Parathyroid adenoma (tissue), 2 donors: ENCODE measurements around the gene CIB2.

Experiments used
- H2AFZ ChIP-seq: fragments of 300-600 bp; sonication (generic); one replicate; pipeline ENCODE4 v1.7.0; 2017; ENCODE audit warnings: antibody characterized with exemption, mild to moderate bottlenecking
- H3K27ac ChIP-seq: fragments of 300-600 bp; sonication (generic); one replicate; pipeline ENCODE4 v1.7.0; 2017
- H3K27me3 ChIP-seq: fragments of 300-600 bp; sonication (generic); one replicate; pipeline ENCODE4 v1.7.0; 2017; ENCODE audit warnings: low read length; ENCODE audit not compliant: control insufficient read depth, insufficient read depth
- H3K36me3 ChIP-seq: fragments of 300-600 bp; sonication (generic); one replicate; pipeline ENCODE4 v1.7.0; 2017; ENCODE audit warnings: low read length; ENCODE audit not compliant: control insufficient read depth, insufficient read depth
- H3K4me1 ChIP-seq: fragments of 300-600 bp; sonication (generic); one replicate; pipeline ENCODE4 v1.7.0; 2017; ENCODE audit warnings: control low read depth
- H3K4me2 ChIP-seq: fragments of 300-600 bp; sonication (generic); one replicate; pipeline ENCODE4 v1.7.0; 2017; ENCODE audit warnings: low read length
- H3K4me3 ChIP-seq: fragments of 300-600 bp; sonication (generic); one replicate; pipeline ENCODE4 v1.7.0; 2017; ENCODE audit warnings: low read depth, low read length
- H3K79me2 ChIP-seq: fragments of 300-600 bp; sonication (generic); one replicate; pipeline ENCODE4 v1.7.0; 2017; ENCODE audit warnings: control low read depth
- H3K9ac ChIP-seq: fragments of 300-600 bp; sonication (generic); one replicate; pipeline ENCODE4 v1.7.0; 2017; ENCODE audit warnings: mild to moderate bottlenecking
- H3K9me3 ChIP-seq: fragments of 300-600 bp; sonication (generic); one replicate; pipeline ENCODE4 v1.7.0; 2017; ENCODE audit warnings: low read length; ENCODE audit not compliant: control insufficient read depth
- TF ChIP-seq, protein P1 (sequence below): fragments of 300-600 bp; sonication (generic); IDR thresholded peaks from one replicate; pipeline ENCODE4 v1.7.0; 2017; ENCODE audit warnings: antibody characterized with exemption, mild to moderate bottlenecking
- donor health status: primary hyperparathyroidism.

CIB2 gene

DNA sequence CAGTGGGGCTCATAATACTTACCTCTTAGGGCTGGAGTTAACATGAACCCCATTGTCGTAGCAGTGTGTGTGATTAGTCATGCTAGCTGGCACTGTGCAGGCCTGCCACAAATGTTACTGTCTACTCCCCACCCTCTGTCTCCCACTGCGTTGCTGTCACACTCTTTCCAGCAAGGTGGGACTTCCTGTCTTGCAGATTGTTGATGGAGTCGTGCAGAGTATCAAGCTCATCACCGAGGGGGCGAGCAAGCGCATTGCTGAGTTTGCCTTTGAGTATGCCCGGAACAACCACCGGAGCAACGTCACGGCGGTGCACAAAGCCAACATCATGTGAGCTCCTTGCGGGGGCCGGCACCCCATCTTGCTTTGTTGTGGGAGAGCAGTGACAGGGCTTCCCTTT lies 30.8 kb upstream of the CIB2 start:
- Histone ChIP-seq H3K4me1 (no peaks in the 10 kb centered on the region), H3K27ac (no peak overlapping the region), H2AFZ (no peak overlapping the region), H3K79me2 (no peaks in the 10 kb centered on the region), H3K36me3 (no peaks in the 10 kb centered on the region), H3K4me3 (no peak overlapping the region), H3K9ac (no peak overlapping the region), H3K27me3 (no peaks in the 10 kb centered on the region), H3K9me3 (no peaks in the 10 kb centered on the region), H3K4me2 (no peak overlapping the region)
- TF ChIP-seq, protein P1, sequence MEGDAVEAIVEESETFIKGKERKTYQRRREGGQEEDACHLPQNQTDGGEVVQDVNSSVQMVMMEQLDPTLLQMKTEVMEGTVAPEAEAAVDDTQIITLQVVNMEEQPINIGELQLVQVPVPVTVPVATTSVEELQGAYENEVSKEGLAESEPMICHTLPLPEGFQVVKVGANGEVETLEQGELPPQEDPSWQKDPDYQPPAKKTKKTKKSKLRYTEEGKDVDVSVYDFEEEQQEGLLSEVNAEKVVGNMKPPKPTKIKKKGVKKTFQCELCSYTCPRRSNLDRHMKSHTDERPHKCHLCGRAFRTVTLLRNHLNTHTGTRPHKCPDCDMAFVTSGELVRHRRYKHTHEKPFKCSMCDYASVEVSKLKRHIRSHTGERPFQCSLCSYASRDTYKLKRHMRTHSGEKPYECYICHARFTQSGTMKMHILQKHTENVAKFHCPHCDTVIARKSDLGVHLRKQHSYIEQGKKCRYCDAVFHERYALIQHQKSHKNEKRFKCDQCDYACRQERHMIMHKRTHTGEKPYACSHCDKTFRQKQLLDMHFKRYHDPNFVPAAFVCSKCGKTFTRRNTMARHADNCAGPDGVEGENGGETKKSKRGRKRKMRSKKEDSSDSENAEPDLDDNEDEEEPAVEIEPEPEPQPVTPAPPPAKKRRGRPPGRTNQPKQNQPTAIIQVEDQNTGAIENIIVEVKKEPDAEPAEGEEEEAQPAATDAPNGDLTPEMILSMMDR, result no peak

DNA sequence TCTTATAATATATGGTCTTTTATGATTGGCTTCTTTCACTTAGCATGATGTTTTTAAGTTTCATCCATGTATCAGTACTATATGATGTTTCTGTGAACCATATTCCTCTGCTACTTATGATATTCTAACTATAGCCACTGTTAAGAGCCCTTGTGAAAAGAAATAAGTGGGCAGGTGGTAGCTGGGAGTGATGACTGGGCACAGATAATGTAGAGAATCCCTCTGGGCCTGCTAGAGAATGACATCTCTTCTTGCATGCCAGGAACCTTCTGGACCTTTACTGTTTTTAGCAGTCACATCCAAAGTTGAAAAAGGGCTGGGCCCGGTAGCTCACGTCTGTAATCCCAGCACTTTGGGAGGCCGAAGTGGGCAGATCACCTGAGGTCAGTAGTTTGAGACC lies 28.1 kb upstream of the CIB2 start:
- Histone ChIP-seq H2AFZ (no peak overlapping the region), H3K36me3 (no peaks in the 10 kb centered on the region), H3K4me3 (no peak overlapping the region), H3K79me2 (no peaks in the 10 kb centered on the region), H3K4me2 (no peak overlapping the region), H3K9me3 (no peaks in the 10 kb centered on the region), H3K4me1 (no peaks in the 10 kb centered on the region), H3K27me3 (no peaks in the 10 kb centered on the region), H3K27ac (no peak overlapping the region), H3K9ac (no peak overlapping the region)
- TF ChIP-seq, protein P1, result no peak

DNA sequence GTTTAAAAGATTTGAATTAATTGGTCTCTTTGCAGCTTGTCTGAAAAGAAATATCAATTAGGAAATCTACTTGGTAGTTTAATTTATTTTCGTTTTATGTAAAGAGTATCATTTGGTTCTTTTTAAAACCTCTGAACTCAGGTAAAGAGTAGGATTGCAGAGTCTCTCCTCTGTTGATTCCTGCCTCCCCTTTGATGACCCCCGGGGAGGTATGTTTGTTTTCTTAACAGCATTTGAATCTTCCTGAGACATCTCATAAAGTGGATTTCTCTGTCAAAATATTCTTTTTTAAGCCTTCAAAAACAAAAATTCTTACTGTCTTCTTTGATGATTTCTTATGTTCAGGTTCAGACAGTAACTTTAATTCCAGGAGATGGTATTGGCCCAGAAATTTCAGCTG lies 26.0 kb upstream of the CIB2 start:
- H3K9ac ChIP-seq, result no peak overlapping the region
- no peaks in the 10 kb centered on the region for H3K27me3 ChIP-seq
- TF ChIP-seq, protein P1, result no peak
- H2AFZ ChIP-seq, result no peak overlapping the region
- no peak overlapping the region for H3K4me2 ChIP-seq
- no peaks in the 10 kb centered on the region for H3K4me1 ChIP-seq
- peaks cover 7% of the 10 kb centered on the region for H3K79me2 ChIP-seq
- no peak overlapping the region for H3K4me3 ChIP-seq
- H3K9me3 ChIP-seq, result no peaks in the 10 kb centered on the region
- no peaks in the 10 kb centered on the region for H3K36me3 ChIP-seq
- H3K27ac ChIP-seq, result no peak overlapping the region

DNA sequence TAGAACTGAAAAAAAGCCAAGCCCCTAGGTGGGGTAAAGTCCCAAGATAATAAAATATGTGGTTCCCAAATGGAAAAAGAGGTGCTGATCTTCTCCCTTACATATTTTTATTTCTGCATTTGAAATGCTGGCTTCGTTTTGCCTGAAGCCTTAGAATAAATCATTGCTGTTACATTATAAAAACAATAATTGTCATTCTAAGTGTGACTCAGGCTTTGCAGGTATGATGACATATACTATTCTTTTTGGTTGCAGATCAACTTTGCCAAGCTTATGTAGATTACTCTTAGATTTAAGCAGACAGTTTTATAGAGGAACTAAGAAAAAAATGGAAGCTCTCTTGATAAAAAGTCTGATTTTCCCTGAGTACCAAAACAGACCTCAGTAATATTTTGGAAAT lies 25.4 kb upstream of the CIB2 start:
- no peaks in the 10 kb centered on the region for H3K9me3 ChIP-seq
- peaks cover 7% of the 10 kb centered on the region for H3K79me2 ChIP-seq
- no peak overlapping the region for H3K27ac ChIP-seq
- no peaks in the 10 kb centered on the region for H3K4me1 ChIP-seq
- no peak overlapping the region for H3K4me3 ChIP-seq
- TF ChIP-seq, protein P1, result no peak
- no peaks in the 10 kb centered on the region for H3K36me3 ChIP-seq
- H3K9ac ChIP-seq, result no peak overlapping the region
- no peak overlapping the region for H3K4me2 ChIP-seq
- H3K27me3 ChIP-seq, result no peaks in the 10 kb centered on the region
- no peak overlapping the region for H2AFZ ChIP-seq

DNA sequence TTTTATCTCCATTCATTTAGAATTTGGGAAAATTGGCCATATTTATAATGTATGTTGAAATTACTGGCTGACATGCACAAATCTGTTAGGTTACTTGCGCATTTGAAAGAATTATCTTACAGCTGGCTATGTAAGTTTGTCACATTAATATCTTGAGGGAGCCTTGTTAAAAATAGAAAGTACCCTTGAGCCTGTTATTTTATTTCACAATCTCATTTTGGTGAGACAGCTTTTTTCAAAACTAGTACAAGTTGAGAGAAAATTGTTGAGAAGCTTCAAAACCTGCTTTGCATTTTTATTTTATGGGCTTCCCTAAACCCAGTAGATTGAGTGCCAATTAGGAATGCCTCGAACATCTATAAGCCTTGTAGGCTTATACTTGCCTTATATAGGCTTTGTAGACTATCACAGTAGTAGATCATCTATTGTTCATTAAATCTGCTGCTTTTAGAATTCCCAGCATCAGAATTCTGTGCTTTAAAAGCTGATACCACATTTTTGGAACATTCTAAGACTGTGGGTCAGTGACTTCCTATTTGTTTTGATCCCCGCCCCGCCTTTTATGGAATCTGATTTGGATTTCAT lies 24.2 kb upstream of the CIB2 start:
- Histone ChIP-seq H3K27ac (no peak overlapping the region), H3K9me3 (no peaks in the 10 kb centered on the region), H3K4me2 (no peak overlapping the region), H3K36me3 (no peaks in the 10 kb centered on the region), H2AFZ (no peak overlapping the region), H3K79me2 (peaks cover 12% of the 10 kb centered on the region), H3K4me1 (no peaks in the 10 kb centered on the region), H3K27me3 (no peaks in the 10 kb centered on the region), H3K9ac (no peak overlapping the region), H3K4me3 (no peak overlapping the region)
- TF ChIP-seq, protein P1, result no peak
